H1 (cell line): ENCODE data around the gene HS6ST2.

Experiments
- BACH1 ChIP-seq: IDR thresholded peaks from 2 replicates; pipeline ENCODE4 v1.6.1; 2012; ENCODE audit warnings: low read length, improper control_type of control experiment
- BCL11A ChIP-seq, 2 experiments: IDR thresholded peaks; one replicate each; pipeline ENCODE4 v1.6.1; 2011; ENCODE audit warnings: low read depth in 2 of 2, low read length in 2 of 2, mild to moderate bottlenecking in 2 of 2
- CHD2 ChIP-seq: IDR thresholded peaks from 2 replicates; pipeline ENCODE4 v1.6.1; 2012; ENCODE audit warnings: low read length, improper control_type of control experiment
- EP300 ChIP-seq, 2 experiments: IDR thresholded peaks; 1 replicate in 1 of 2; 2 replicates in 1 of 2; pipeline ENCODE4 v1.6.1; 2011 to 2012; ENCODE audit warnings: low read depth in 2 of 2, low read length in 2 of 2, mild to moderate bottlenecking in 2 of 2, borderline replicate concordance in 1 of 2, inconsistent platforms in 1 of 2, moderate library complexity in 1 of 2
- EZH2 ChIP-seq: fragments of 200-600 bp; sonication (generic); IDR thresholded peaks from 2 replicates; pipeline ENCODE4 v1.7.1; 2012; ENCODE audit warnings: low read depth, mild to moderate bottlenecking, moderate library complexity, low read length, inconsistent platforms; ENCODE audit not compliant: severe bottlenecking
- NANOG ChIP-seq: IDR thresholded peaks from 2 replicates; pipeline ENCODE4 v1.6.1; 2011; ENCODE audit warnings: low read length, low read depth, mild to moderate bottlenecking, inconsistent platforms; ENCODE audit not compliant: insufficient read depth, poor library complexity, severe bottlenecking
- POLR2AphosphoS5 ChIP-seq: IDR thresholded peaks from 2 replicates; pipeline ENCODE4 v1.6.1; 2011; ENCODE audit warnings: low read depth, low read length
- RFX5 ChIP-seq: IDR thresholded peaks from 2 replicates; pipeline ENCODE4 v1.6.1; 2011; ENCODE audit warnings: low read depth, low read length, improper control_type of control experiment, borderline replicate concordance
- TAF7 ChIP-seq: optimal IDR thresholded peaks from 2 replicates; pipeline ENCODE3; 2011; ENCODE audit warnings: low read depth, mild to moderate bottlenecking, inconsistent platforms, low read length, moderate library complexity, borderline replicate concordance
- TBP ChIP-seq: IDR thresholded peaks from 2 replicates; pipeline ENCODE4 v1.6.1; 2011; ENCODE audit warnings: low read depth, low read length, improper control_type of control experiment
- YY1 ChIP-seq: IDR thresholded peaks from 2 replicates; pipeline ENCODE4 v1.6.1; 2011; ENCODE audit warnings: low read depth, mild to moderate bottlenecking, low read length
- TF ChIP-seq, protein P1 (sequence below): IDR thresholded peaks from 2 replicates; pipeline ENCODE4 v1.6.1; 2012; ENCODE audit warnings: inconsistent platforms
- TF ChIP-seq, protein P2 (sequence below): IDR thresholded peaks from 2 replicates; pipeline ENCODE4 v1.6.1; 2011; ENCODE audit warnings: low read depth, mild to moderate bottlenecking, low read length; ENCODE audit not compliant: insufficient read depth
- TF ChIP-seq, protein P3 (sequence below), 3 experiments: IDR thresholded peaks; 1 replicate in 2 of 3; 2 replicates in 1 of 3; pipeline versions ENCODE4 v1.5.1 to v1.6.1; 2011; ENCODE audit warnings: low read length in 3 of 3, mild to moderate bottlenecking in 3 of 3, inconsistent platforms in 2 of 3, low read depth in 1 of 3, moderate library complexity in 1 of 3; ENCODE audit not compliant: insufficient read depth in 1 of 3; ENCODE audit errors: control extremely low read depth in 1 of 3

DNA sequence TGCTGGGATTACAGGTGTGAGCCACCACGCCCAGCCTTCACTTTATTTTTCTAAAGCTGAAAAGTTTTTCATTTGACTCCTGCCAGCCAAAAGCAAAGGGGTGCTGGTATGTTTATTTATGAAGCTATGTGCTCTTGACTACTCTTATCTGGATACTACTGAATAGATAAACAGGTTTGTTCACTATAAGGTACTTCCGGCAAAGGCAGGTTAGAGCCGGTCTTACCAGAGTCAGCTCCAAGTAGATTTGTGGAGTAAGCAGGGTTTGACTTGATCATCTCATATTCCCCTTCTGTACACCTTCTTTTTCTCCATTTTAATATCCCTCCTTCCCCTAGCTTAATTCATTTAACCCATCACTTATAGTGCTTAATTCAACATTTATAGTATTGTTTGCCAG, 294.2 kb downstream of the HS6ST2 start:
- no peak for TF ChIP-seq RFX5
- TF ChIP-seq NANOG: no peak
- TF ChIP-seq, protein P1, sequence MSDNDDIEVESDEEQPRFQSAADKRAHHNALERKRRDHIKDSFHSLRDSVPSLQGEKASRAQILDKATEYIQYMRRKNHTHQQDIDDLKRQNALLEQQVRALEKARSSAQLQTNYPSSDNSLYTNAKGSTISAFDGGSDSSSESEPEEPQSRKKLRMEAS: no peak
- no peak for TF ChIP-seq BACH1
- TF ChIP-seq, protein P2, sequence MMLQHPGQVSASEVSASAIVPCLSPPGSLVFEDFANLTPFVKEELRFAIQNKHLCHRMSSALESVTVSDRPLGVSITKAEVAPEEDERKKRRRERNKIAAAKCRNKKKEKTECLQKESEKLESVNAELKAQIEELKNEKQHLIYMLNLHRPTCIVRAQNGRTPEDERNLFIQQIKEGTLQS: no peak
- no peak for TF ChIP-seq POLR2AphosphoS5
- TF ChIP-seq BCL11A (IDR thresholded peaks at IDR 0.05; ENCODE audit: low read depth in 2 of 2, low read length in 2 of 2): no peak
- TF ChIP-seq, protein P3, sequence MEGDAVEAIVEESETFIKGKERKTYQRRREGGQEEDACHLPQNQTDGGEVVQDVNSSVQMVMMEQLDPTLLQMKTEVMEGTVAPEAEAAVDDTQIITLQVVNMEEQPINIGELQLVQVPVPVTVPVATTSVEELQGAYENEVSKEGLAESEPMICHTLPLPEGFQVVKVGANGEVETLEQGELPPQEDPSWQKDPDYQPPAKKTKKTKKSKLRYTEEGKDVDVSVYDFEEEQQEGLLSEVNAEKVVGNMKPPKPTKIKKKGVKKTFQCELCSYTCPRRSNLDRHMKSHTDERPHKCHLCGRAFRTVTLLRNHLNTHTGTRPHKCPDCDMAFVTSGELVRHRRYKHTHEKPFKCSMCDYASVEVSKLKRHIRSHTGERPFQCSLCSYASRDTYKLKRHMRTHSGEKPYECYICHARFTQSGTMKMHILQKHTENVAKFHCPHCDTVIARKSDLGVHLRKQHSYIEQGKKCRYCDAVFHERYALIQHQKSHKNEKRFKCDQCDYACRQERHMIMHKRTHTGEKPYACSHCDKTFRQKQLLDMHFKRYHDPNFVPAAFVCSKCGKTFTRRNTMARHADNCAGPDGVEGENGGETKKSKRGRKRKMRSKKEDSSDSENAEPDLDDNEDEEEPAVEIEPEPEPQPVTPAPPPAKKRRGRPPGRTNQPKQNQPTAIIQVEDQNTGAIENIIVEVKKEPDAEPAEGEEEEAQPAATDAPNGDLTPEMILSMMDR (IDR thresholded peaks at IDR 0.05; ENCODE audit: control extremely low read depth in 1 of 3, insufficient read depth in 1 of 3, low read depth in 1 of 3, low read length in 3 of 3): no peak
- TF ChIP-seq EZH2: no peak
- no peak for TF ChIP-seq YY1
- no peak for TF ChIP-seq TAF7
- TF ChIP-seq CHD2: no peak
- TF ChIP-seq EP300 (IDR thresholded peaks at IDR 0.05; ENCODE audit: borderline replicate concordance in 1 of 2, low read depth in 2 of 2, low read length in 2 of 2): no peak
- TF ChIP-seq TBP: no peak
